GM23338 (cell line): ENCODE data around the gene WNK1. TPM values are rescaled to one million over a fixed set of nuclear protein-coding genes. Genes with fewer than 3 reads are reported as not detected.

Source experiments
- ATAC-seq: fragments of 200-7000 bp; cut with Tn5 transposase; 3 replicates; pipeline ENCODE4 v1.9.1; 2020
- DNase-seq: peaks from one replicate; pipeline ENCODE4 v3.0.0-alpha.2; 2015; ENCODE audit warnings: low spot score
- H2AFZ ChIP-seq: fragments of 200-600 bp; sonication (generic); 2 replicates; pipeline ENCODE4 v1.8.0; 2016; ENCODE audit warnings: antibody characterized with exemption, mild to moderate bottlenecking, moderate library complexity
- H3F3A ChIP-seq: fragments of 200-600 bp; sonication (generic); replicated peaks from 2 replicates; pipeline ENCODE4 v1.8.0; 2017; ENCODE audit warnings: antibody characterized with exemption, mixed run types, low read depth
- H3K27ac ChIP-seq: fragments of 200-600 bp; sonication (generic); 2 replicates; pipeline ENCODE4 v1.6.1; 2016; ENCODE audit warnings: low read depth
- H3K27me3 ChIP-seq: fragments of 200-600 bp; sonication (generic); 2 replicates; pipeline ENCODE4 v1.8.0; 2016; ENCODE audit warnings: mild to moderate bottlenecking, mixed run types, moderate library complexity; ENCODE audit not compliant: insufficient read depth
- H3K36me3 ChIP-seq: fragments of 200-600 bp; sonication (generic); 2 replicates; pipeline ENCODE4 v1.8.0; 2016; ENCODE audit warnings: mild to moderate bottlenecking; ENCODE audit not compliant: insufficient read depth
- H3K4me1 ChIP-seq: fragments of 200-600 bp; sonication (generic); 2 replicates; pipeline ENCODE4 v1.8.0; 2016; ENCODE audit warnings: mild to moderate bottlenecking, moderate library complexity; ENCODE audit not compliant: insufficient read depth
- H3K4me2 ChIP-seq: fragments of 200-600 bp; sonication (generic); 2 replicates; pipeline ENCODE4 v1.7.1; 2017; ENCODE audit warnings: mixed run types
- H3K4me3 ChIP-seq: fragments of 200-600 bp; sonication (generic); 2 replicates; pipeline ENCODE4 v1.6.1; 2016; ENCODE audit warnings: mixed run types
- H3K79me2 ChIP-seq: fragments of 200-600 bp; sonication (generic); replicated peaks from 2 replicates; pipeline ENCODE4 v1.8.0; 2017; ENCODE audit warnings: mild to moderate bottlenecking; ENCODE audit not compliant: insufficient read depth
- H3K9me2 ChIP-seq: fragments of 200-600 bp; sonication (generic); 2 replicates; pipeline ENCODE4 v1.8.0; 2017; ENCODE audit not compliant: insufficient read depth
- H4K20me1 ChIP-seq: fragments of 200-600 bp; sonication (generic); replicated peaks from 2 replicates; pipeline ENCODE4 v1.8.0; 2017; ENCODE audit warnings: mild to moderate bottlenecking; ENCODE audit not compliant: insufficient read depth
- H3K27ac Mint-ChIP-seq: 2 replicates; pipeline ENCODE4 v1.8.0; 2020; ENCODE audit warnings: inconsistent platforms, mild to moderate bottlenecking, moderate library complexity, mixed read lengths
- H3K27me3 Mint-ChIP-seq: 3 replicates; pipeline ENCODE4 v1.8.0; 2022; ENCODE audit warnings: low read depth, mild to moderate bottlenecking, moderate library complexity, mixed read lengths, inconsistent platforms; ENCODE audit not compliant: insufficient read depth, poor library complexity
- H3K36me3 Mint-ChIP-seq: 3 replicates; pipeline ENCODE4 v1.8.0; 2021; ENCODE audit warnings: low read depth, mild to moderate bottlenecking, inconsistent platforms, moderate library complexity, mixed read lengths
- H3K4me1 Mint-ChIP-seq: 3 replicates; pipeline ENCODE4 v1.8.0; 2020; ENCODE audit warnings: mild to moderate bottlenecking, inconsistent platforms, mixed read lengths
- H3K4me3 Mint-ChIP-seq: 3 replicates; pipeline ENCODE4 v1.8.0; 2021; ENCODE audit warnings: moderate library complexity, mild to moderate bottlenecking, inconsistent platforms, mixed read lengths
- H3K9me3 Mint-ChIP-seq: 3 replicates; pipeline ENCODE4 v1.8.0; 2020; ENCODE audit warnings: moderate library complexity, mild to moderate bottlenecking, inconsistent platforms, mixed read lengths
- CREB1 ChIP-seq: fragments of 250-450 bp; sonication (Bioruptor Pico); IDR thresholded peaks from 2 replicates; pipeline ENCODE4 v1.5.0; 2020; ENCODE audit warnings: low read depth, mild to moderate bottlenecking, moderate library complexity
- EZH2 ChIP-seq: fragments of 200-600 bp; sonication (generic); IDR thresholded peaks from one replicate; pipeline ENCODE4 v1.8.0; 2017; ENCODE audit warnings: antibody characterized with exemption, mild to moderate bottlenecking, low read depth; ENCODE audit not compliant: unreplicated experiment
- EZH2phosphoT487 ChIP-seq: fragments of 200-600 bp; sonication (generic); IDR thresholded peaks from one replicate; pipeline ENCODE4 v1.8.1; 2018; ENCODE audit warnings: antibody characterized with exemption; ENCODE audit not compliant: unreplicated experiment
- JUNB ChIP-seq: IDR thresholded peaks from one replicate; pipeline ENCODE4 v1.6.1; 2016; ENCODE audit warnings: antibody characterized with exemption; ENCODE audit not compliant: unreplicated experiment
- NANOG ChIP-seq: IDR thresholded peaks from 2 replicates; pipeline ENCODE4 v1.6.1; 2016; ENCODE audit warnings: antibody characterized with exemption, borderline replicate concordance
- POLR2AphosphoS5 ChIP-seq: IDR thresholded peaks from 2 replicates; pipeline ENCODE4 v1.6.1; 2016; ENCODE audit warnings: antibody characterized with exemption, low read depth
- STAT1 ChIP-seq: IDR thresholded peaks from one replicate; pipeline ENCODE4 v1.6.1; 2016; ENCODE audit warnings: antibody characterized with exemption; ENCODE audit not compliant: unreplicated experiment
- ZNF114 ChIP-seq: fragments of 250-450 bp; sonication (Bioruptor Pico); IDR thresholded peaks from 2 replicates; pipeline ENCODE4 v1.5.0; 2020; ENCODE audit warnings: mild to moderate bottlenecking, moderate library complexity
- ZNF331 ChIP-seq: fragments of 250-450 bp; sonication (Bioruptor Pico); IDR thresholded peaks from 2 replicates; pipeline ENCODE4 v1.5.0; 2020; ENCODE audit warnings: low read depth, mild to moderate bottlenecking, moderate library complexity
- polyA plus RNA-seq: library from polyadenylated mRNA; unstranded; fragments of >200 nt; fragmentation: Nextera tagmentation; extraction: Ambion mirVana; gene quantifications from 2 replicates; pipeline ENCODE4 v1.2.1, GENCODE V29; 2016
- total RNA-seq: library from RNA; depleted of rRNA; stranded (reverse); fragments of >200 nt; shearing (Covaris generic); gene quantifications from 2 replicates; pipeline ENCODE4 v1.2.3, GENCODE V29; 2014
- TF ChIP-seq, protein P1 (sequence below): IDR thresholded peaks from 2 replicates; pipeline ENCODE4 v1.6.1; 2016; ENCODE audit warnings: antibody characterized with exemption
- TF ChIP-seq, protein P2 (sequence below): IDR thresholded peaks from one replicate; pipeline ENCODE4 v1.6.1; 2018; ENCODE audit warnings: antibody characterized with exemption; ENCODE audit not compliant: unreplicated experiment
- TF ChIP-seq, protein P3 (sequence below), 2 experiments: fragments of 200-600 bp in 1 of 2; sonication (generic) in 1 of 2; conservative IDR thresholded peaks; 2 replicates each; pipeline versions ENCODE4 v1.5.1 to v1.6.1; 2016 to 2017; ENCODE audit warnings: antibody characterized with exemption in 2 of 2, low read depth in 2 of 2, mild to moderate bottlenecking in 2 of 2, moderate library complexity in 1 of 2

Gene WNK1
- total and polyA plus RNA-seq, 2 experiments from 2014 or later: 86.8 to 114 TPM

DNA sequence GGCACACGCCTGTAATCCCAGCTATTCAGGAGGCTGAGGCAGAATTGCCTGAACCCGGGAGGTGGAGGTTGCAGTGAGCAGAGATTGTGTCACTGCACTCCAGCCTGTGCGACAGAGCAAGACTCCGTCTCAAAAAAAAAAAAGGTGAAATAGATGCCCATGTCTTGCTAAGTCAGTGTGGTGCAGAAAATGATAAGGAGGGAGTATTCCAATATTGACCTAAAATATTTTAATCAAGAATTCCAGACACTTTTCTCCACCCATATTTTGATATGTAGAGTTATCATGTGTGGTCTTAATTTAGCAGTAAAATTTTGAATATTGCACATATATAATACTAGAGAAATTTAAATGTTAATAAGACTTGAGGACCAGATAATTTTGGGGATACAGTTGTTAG is 57.7 kb downstream of the WNK1 start:
- Histone ChIP-seq H3K27ac (no peak overlapping the region), H3F3A (no peaks in the 10 kb centered on the region), H3K79me2 (peaks cover 90% of the 10 kb centered on the region), H3K4me3 (no peak overlapping the region), H2AFZ (no peak overlapping the region), H3K4me1 (peaks cover 25% of the 10 kb centered on the region), H3K4me2 (no peak overlapping the region), H3K36me3 (no peaks in the 10 kb centered on the region), H3K9me2 (no peaks in the 10 kb centered on the region), H4K20me1 (peaks cover 14% of the 10 kb centered on the region; the same call in 1 of the 2 replicates), H3K27me3 (no peaks in the 10 kb centered on the region)
- peaks cover 3% of the 10 kb centered on the region for H3K27me3 Mint-ChIP-seq
- no peak for DNase-seq
- peaks cover 18% of the 10 kb centered on the region for H3K36me3 Mint-ChIP-seq
- no peak overlapping the region for H3K27ac Mint-ChIP-seq
- TF ChIP-seq ZNF114 (no peak), ZNF331 (CRISPR knock-in tag) (no peak), EZH2phosphoT487 (no peak), STAT1 (no peak), POLR2AphosphoS5 (no peak), CREB1 (CRISPR knock-in tag) (no peak), JUNB (no peak), EZH2 (no peak), NANOG (no peak)
- TF ChIP-seq, protein P1, sequence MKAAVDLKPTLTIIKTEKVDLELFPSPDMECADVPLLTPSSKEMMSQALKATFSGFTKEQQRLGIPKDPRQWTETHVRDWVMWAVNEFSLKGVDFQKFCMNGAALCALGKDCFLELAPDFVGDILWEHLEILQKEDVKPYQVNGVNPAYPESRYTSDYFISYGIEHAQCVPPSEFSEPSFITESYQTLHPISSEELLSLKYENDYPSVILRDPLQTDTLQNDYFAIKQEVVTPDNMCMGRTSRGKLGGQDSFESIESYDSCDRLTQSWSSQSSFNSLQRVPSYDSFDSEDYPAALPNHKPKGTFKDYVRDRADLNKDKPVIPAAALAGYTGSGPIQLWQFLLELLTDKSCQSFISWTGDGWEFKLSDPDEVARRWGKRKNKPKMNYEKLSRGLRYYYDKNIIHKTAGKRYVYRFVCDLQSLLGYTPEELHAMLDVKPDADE: no peak
- TF ChIP-seq, protein P2, sequence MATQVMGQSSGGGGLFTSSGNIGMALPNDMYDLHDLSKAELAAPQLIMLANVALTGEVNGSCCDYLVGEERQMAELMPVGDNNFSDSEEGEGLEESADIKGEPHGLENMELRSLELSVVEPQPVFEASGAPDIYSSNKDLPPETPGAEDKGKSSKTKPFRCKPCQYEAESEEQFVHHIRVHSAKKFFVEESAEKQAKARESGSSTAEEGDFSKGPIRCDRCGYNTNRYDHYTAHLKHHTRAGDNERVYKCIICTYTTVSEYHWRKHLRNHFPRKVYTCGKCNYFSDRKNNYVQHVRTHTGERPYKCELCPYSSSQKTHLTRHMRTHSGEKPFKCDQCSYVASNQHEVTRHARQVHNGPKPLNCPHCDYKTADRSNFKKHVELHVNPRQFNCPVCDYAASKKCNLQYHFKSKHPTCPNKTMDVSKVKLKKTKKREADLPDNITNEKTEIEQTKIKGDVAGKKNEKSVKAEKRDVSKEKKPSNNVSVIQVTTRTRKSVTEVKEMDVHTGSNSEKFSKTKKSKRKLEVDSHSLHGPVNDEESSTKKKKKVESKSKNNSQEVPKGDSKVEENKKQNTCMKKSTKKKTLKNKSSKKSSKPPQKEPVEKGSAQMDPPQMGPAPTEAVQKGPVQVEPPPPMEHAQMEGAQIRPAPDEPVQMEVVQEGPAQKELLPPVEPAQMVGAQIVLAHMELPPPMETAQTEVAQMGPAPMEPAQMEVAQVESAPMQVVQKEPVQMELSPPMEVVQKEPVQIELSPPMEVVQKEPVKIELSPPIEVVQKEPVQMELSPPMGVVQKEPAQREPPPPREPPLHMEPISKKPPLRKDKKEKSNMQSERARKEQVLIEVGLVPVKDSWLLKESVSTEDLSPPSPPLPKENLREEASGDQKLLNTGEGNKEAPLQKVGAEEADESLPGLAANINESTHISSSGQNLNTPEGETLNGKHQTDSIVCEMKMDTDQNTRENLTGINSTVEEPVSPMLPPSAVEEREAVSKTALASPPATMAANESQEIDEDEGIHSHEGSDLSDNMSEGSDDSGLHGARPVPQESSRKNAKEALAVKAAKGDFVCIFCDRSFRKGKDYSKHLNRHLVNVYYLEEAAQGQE: no peak
- peaks cover 27% of the 10 kb centered on the region for H3K4me1 Mint-ChIP-seq
- H3K4me3 Mint-ChIP-seq: no peak overlapping the region
- no peak for ATAC-seq
- H3K9me3 Mint-ChIP-seq: peaks cover 7% of the 10 kb centered on the region; the same call in 2 of the 3 replicates

DNA sequence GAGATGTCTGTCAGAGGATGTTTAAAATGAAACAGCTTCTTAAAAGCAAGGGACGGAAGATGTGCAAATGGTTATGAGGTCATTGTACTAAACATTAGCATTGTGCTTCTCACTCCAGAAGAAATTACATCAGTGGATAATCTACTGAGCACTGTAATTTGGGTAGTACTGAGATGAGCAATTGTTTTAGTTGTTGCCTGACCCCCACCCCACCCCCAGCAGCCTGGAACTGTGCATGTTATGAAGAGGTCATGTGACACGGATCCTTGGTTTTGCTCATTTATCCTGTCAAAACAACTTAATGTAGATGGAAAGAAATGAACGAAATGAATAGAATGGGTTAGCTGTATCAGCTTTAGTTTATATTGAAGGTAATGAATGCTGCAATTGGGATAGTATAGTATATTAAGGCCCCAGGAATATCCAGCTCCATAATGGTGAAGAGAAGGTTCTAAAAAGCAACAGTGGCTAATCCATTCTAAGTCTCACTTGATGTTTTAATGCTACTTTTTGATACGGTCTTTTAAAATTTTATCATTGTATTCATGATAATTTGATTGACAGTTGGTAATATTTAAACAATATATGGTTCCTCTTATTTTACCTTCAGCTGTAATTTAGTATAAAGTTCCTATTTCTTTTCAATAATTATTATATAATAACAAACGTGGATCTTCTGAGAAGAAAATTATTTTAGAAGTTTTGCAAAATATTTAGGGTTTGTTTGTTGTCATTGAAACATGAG is 58.5 kb downstream of the WNK1 start:
- Mint-ChIP-seq H3K4me3 (no peak overlapping the region; the same call in 2 of the 3 replicates), H3K4me1 (peaks cover 26% of the 10 kb centered on the region), H3K27me3 (peaks cover 3% of the 10 kb centered on the region), H3K36me3 (peaks cover 23% of the 10 kb centered on the region), H3K9me3 (peaks cover 7% of the 10 kb centered on the region; the same call in 2 of the 3 replicates), H3K27ac (no peak overlapping the region)
- DNase-seq (no peak), ATAC-seq (no peak)
- H2AFZ ChIP-seq: no peak overlapping the region
- H4K20me1 ChIP-seq: peaks cover 14% of the 10 kb centered on the region; the same call in 1 of the 2 replicates
- TF ChIP-seq ZNF331 (CRISPR knock-in tag) (no peak), ZNF114 (no peak), EZH2 (no peak), CREB1 (CRISPR knock-in tag) (no peak)
- TF ChIP-seq, protein P3, sequence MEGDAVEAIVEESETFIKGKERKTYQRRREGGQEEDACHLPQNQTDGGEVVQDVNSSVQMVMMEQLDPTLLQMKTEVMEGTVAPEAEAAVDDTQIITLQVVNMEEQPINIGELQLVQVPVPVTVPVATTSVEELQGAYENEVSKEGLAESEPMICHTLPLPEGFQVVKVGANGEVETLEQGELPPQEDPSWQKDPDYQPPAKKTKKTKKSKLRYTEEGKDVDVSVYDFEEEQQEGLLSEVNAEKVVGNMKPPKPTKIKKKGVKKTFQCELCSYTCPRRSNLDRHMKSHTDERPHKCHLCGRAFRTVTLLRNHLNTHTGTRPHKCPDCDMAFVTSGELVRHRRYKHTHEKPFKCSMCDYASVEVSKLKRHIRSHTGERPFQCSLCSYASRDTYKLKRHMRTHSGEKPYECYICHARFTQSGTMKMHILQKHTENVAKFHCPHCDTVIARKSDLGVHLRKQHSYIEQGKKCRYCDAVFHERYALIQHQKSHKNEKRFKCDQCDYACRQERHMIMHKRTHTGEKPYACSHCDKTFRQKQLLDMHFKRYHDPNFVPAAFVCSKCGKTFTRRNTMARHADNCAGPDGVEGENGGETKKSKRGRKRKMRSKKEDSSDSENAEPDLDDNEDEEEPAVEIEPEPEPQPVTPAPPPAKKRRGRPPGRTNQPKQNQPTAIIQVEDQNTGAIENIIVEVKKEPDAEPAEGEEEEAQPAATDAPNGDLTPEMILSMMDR (conservative IDR thresholded peaks at IDR 0.05; ENCODE audit: low read depth in 2 of 2): no peak
- no peak overlapping the region for H3K4me3 ChIP-seq
- no peaks in the 10 kb centered on the region for H3F3A ChIP-seq
- peaks cover 25% of the 10 kb centered on the region for H3K4me1 ChIP-seq
- no peak overlapping the region for H3K27ac ChIP-seq
- H3K79me2 ChIP-seq: peaks cover 87% of the 10 kb centered on the region
- H3K9me2 ChIP-seq: no peaks in the 10 kb centered on the region
- no peak overlapping the region for H3K4me2 ChIP-seq
- no peaks in the 10 kb centered on the region for H3K36me3 ChIP-seq
- H3K27me3 ChIP-seq: no peaks in the 10 kb centered on the region
